ENCODE measurements around the gene COBL. TPM values are rescaled to one million over a fixed set of nuclear protein-coding genes. Genes with fewer than 3 reads are reported as not detected.

The COBL gene
- total and polyA plus RNA-seq, 2 of the 8 experiments (the other 6 are each of a cell fraction or from before 2014, with no cell fraction given), result 13.8 to 40.4 TPM

DNA sequence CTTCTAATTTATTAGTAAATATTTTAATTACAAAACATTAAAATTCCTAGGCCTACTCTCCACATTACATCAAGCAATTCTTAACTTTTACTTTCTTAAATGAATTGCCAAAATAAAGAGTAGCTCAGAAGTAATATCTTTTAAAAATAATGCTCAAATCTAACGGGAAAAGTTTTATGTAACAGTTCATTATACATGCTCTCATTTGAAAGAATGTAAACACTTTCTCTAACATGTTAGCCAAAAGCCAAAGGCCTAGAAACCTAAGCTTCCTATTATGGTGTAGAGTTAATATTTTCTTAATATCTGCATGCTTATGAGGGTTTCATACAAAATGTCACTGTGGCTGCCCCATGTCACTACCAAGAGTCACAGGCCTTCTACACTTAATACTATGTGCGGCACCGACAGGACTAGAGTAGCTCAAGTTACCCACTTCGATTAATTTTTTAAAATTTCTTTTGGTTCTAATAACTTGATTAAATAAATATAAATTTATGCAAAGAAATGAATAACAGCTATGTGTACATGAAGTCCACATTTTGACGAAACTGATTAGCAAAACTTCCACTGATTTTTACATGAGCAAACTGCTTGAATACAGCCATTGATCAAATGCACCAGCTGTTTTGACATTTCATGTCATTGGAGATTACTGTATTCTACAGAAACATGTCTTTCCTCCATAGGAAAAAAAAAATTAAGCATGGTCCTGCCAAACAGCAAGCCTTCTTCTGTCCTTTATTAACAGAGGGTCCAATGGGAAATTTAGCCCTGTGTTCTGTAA is 3.5 kb downstream of the COBL start (continued):
- TF ChIP-seq PHF8 (conservative IDR thresholded peaks at IDR 0.05; ENCODE audit: low read depth, low read length) (no peak), JUN (IDR thresholded peaks at IDR 0.05; ENCODE audit: low read depth, low read length) (no peak), RFX5 (IDR thresholded peaks at IDR 0.05; ENCODE audit: borderline replicate concordance, low read depth, low read length) (no peak), TAF1 (IDR thresholded peaks at IDR 0.05; ENCODE audit: low read depth, low read length) (no peak)
- TF ChIP-seq, protein P1, sequence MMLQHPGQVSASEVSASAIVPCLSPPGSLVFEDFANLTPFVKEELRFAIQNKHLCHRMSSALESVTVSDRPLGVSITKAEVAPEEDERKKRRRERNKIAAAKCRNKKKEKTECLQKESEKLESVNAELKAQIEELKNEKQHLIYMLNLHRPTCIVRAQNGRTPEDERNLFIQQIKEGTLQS (IDR thresholded peaks at IDR 0.05; ENCODE audit: insufficient read depth, low read depth, low read length), result no peak
